NCI-H1930 (cell line): ENCODE results near the gene LAMA4.

Source experiments
- DNase-seq, 2 experiments: peaks; one replicate each; lab custom pipeline; 2025; lab: John Stamatoyannopoulos, UW

LAMA4 gene

GRCh38 chr6:112253841-112254816 lies at the start of gene LAMA4:
LAMA4 (minus strand) TSS chr6:112254567; CDS start chr6:112254150, 417 bp downstream.
- DNase-seq, result no peak

- no peak for DNase-seq
Measured at GRCh38 chr6:112302142-112302705, 47.9 kb upstream of the LAMA4 start.

- no peak for DNase-seq
Measured at GRCh38 chr6:112300896-112301295, 46.5 kb upstream of the LAMA4 start.

- DNase-seq, result no peak
Measured at GRCh38 chr6:112298816-112299281, 44.5 kb upstream of the LAMA4 start.

- no peak for DNase-seq
Measured at GRCh38 chr6:112298021-112298745, 43.8 kb upstream of the LAMA4 start.

GRCh38 chr6:112296694-112297093 lies 42.3 kb upstream of the LAMA4 start:
- DNase-seq, result no peak

GRCh38 chr6:112296122-112296521 lies 41.8 kb upstream of the LAMA4 start:
- DNase-seq, result no peak

GRCh38 chr6:112291161-112291762 lies 36.9 kb upstream of the LAMA4 start:
- no peak for DNase-seq

- no peak for DNase-seq
Measured at GRCh38 chr6:112289038-112289566, 34.7 kb upstream of the LAMA4 start.

GRCh38 chr6:112288475-112288874 lies 34.1 kb upstream of the LAMA4 start:
- no peak for DNase-seq

- DNase-seq, result no peak
Measured at GRCh38 chr6:112287577-112288225, 33.3 kb upstream of the LAMA4 start.

- DNase-seq, result no peak
Measured at GRCh38 chr6:112286500-112287144, 32.3 kb upstream of the LAMA4 start.

GRCh38 chr6:112286010-112286409 lies 31.6 kb upstream of the LAMA4 start:
- no peak for DNase-seq

- DNase-seq, result no peak
Measured at GRCh38 chr6:112284603-112285002, 30.2 kb upstream of the LAMA4 start.

GRCh38 chr6:112283621-112284020 lies 29.3 kb upstream of the LAMA4 start:
- no peak for DNase-seq

GRCh38 chr6:112281821-112282615 lies 27.7 kb upstream of the LAMA4 start:
- DNase-seq, result no peak

GRCh38 chr6:112279031-112279935 lies 24.9 kb upstream of the LAMA4 start:
- no peak for DNase-seq

- no peak for DNase-seq
Measured at GRCh38 chr6:112275365-112275764, 21.0 kb upstream of the LAMA4 start.

GRCh38 chr6:112274774-112275173 lies 20.4 kb upstream of the LAMA4 start:
- DNase-seq, result no peak
